Stimulated activated CD4-positive, alpha-beta T cell treated with anti-CD3 and anti-CD28 coated beads, Interleukin-2, amount 100 ng/mL, for 24 hours (primary cell): ENCODE measurements around the gene TTC33.
"Not testable (repeated sequence)": the region's sequence is repeated elsewhere in the genome, so short reads cannot be mapped to it uniquely, and the experiment has no call there.

ENCODE experiments used
- DNase-seq, 2 donors: peaks; one replicate each; pipeline ENCODE4 v3.0.0-alpha.2; 2020

Gene TTC33

DNA sequence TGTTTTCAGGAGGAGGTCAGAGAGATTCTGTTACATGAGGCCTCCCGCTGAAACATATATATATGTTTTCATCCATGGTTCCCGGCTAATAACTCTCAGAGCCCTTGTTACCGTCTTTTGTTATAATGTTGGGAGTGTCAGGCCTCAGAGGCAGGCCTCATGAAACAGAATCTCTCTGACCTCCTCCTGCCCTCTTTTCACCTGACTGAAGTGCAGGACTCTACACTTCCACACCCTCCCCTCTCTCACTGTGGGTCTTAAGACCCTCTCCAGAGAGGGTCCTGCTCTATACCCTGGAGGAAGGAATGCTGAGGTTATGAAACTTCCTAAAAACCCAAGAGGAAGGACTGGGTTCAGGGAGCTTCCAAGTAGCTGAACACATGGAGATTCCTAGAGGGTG is 104.6 kb downstream of the TTC33 start:
- DNase-seq, result no peak

- no peak for DNase-seq
These were observed 106.2 kb downstream of the TTC33 start for GRCh38 chr5:40649463-40650030.

DNA sequence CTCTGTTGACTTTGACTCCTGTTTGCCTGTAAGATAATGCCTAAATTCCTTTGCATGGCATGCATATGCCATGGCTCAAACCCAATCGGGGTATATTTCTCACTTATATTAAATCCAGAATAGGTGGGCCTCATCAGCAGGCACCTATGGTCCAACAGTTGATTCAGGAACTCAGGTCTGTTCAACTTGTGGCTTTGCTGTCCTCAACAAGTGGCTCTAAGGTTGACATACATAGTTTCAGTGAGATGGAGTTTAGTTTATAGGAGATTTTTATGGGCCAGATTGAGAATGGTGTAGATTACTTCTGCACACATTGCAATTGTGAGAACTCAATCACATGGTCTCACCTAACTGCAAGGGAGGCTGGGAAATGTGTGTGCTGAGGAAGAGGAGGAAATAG is 107.6 kb downstream of the TTC33 start:
- DNase-seq, result no peak

- no peak for DNase-seq
These were observed 109.5 kb downstream of the TTC33 start for GRCh38 chr5:40646266-40646665.

- not testable (repeated sequence) for DNase-seq
These were observed 116.2 kb downstream of the TTC33 start for GRCh38 chr5:40639531-40639930.

DNA sequence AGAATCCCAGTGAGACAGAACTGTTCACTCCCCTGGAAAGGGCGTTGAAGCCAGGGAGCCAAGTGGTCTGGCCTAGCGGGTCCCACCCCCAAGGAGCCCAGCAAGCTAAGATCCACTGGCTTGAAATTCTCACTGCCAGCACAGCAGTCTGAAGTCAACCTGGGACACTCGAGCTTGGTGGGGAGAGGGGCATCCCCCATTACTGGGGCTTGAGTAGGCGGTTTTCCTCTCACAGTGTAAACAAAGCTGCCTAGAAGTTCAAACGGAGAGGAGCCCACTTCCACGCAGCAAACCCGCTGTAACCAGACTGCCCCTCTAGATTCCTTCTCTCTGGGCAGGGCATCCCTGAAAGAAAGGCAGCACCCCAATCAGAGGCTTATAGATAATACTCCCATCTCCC is 121.2 kb downstream of the TTC33 start:
- no peak for DNase-seq

GRCh38 chr5:40634154-40634553 is 121.6 kb downstream of the TTC33 start:
- no peak for DNase-seq

DNA sequence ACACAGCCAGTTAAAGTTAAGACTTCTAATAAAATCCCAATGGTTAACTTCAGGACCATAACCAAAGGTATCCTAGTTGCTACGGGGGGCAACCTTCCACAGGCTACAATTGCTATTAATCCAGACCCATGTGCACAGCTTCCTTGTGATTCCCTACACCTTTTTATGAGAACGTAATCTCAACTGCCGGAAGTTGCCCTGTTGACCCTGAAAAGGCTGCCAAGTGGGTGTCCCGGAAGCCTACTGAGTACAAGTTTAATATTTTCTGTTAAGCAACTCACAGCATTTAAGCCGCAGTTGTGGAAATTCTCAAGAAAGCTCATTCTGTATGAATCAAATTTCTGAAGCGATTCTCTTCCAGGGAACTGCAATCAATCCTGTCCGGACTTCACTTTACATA is 124.5 kb downstream of the TTC33 start:
- no peak for DNase-seq

DNA sequence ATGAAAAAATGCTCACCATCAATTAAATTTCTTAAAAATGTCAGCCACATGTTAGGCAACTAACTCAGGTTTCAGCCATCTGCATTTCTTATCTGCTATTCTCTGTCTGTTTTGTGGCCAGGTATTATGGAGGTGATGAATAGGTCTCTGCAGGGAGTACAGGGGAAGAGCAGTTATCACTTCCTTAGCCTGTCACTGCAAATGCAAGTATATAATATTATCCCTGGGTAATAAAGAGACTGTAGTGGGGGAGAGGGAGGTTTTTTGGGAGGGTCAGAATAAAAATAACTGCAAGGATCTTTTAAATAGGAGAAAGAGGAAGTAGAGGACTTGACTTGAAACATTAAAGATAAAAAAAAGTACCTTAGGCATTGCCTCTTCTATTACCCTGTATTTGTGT is 125.6 kb downstream of the TTC33 start:
- DNase-seq, result no peak

GRCh38 chr5:40628407-40628806 is 127.4 kb downstream of the TTC33 start:
- DNase-seq, result no peak

DNA sequence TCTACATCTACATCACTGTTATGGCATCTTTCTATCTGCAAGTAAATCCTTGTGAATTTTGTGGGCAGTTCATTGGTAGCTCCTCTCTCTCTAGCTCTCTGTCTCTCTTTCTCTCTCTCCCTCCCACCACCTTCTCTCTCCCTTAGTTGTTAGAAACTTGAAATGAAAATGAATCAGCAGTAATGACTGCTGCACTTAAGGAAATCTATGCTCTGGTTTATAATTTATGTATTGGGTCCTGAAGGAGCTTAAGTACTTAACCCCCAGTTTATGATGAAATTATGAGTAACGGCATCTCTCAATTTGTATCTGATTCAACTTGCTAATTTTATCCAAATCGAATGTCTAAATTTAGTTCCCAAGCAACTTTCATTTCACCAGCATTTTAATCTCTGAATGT is 128.1 kb downstream of the TTC33 start:
- no peak for DNase-seq

DNA sequence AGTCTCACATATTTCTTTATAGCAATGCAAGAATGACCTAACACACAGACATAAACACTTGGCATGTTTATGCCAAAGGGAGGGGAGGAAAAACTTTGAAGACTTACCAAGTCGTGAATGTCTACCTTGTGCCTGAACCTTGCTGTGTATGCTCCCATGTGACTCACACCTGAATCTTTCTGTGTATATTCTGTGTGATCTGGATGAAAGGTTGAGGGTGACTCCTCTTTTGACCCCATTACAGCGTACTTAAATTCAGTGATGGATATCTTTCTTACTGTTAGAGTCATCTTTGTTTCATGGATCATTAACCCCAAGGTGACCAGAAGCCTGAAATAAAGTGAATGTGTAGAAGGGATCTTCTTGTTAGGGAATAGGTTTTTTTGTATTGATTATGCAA is 129.0 kb downstream of the TTC33 start:
- DNase-seq, result no peak

- DNase-seq, result no peak
These were observed 132.0 kb downstream of the TTC33 start for GRCh38 chr5:40623480-40624420.

- no peak for DNase-seq
These were observed 133.1 kb downstream of the TTC33 start for GRCh38 chr5:40622463-40623252.

- no peak for DNase-seq
These were observed 136.3 kb downstream of the TTC33 start for GRCh38 chr5:40619421-40619820.

DNA sequence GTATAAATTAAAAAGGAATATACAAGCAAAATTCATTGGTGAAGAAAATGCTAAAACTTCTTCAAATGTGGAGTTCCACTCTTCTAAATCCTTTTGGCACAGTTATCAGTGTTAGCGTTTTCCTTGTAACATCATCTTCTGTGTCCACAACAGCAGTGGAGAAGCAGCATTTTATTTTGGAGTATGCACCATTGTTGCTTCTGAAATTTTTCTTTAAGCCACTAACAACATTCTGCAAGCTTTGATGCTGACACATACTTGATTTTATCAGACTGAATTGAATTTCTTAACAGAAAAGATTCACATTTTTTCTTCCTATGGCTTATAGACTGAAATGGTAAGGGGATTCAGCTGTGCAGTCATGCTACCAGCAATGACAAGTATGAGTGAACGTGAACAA is 136.8 kb downstream of the TTC33 start:
- DNase-seq, result no peak

DNA sequence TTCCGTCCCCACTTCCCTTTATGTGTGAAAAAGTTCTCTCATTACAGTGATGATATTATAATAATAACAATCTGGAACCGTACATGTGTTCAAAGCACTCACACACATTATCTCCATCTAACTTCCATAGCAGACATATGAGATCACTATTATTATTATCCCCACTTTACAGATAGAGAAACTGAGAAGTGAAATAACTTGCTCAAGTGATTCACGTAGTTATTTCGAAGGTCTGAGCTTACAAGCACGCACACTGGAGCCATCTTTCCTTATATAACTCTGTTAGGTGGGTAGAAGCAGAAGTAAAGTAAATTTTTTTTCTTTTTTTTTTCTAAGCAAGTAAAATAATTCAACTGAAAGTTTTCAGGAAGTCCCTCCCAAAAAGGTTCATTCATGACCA is 139.0 kb downstream of the TTC33 start:
- no peak for DNase-seq

- DNase-seq, result no peak
These were observed 140.1 kb downstream of the TTC33 start for GRCh38 chr5:40615586-40616170.

DNA sequence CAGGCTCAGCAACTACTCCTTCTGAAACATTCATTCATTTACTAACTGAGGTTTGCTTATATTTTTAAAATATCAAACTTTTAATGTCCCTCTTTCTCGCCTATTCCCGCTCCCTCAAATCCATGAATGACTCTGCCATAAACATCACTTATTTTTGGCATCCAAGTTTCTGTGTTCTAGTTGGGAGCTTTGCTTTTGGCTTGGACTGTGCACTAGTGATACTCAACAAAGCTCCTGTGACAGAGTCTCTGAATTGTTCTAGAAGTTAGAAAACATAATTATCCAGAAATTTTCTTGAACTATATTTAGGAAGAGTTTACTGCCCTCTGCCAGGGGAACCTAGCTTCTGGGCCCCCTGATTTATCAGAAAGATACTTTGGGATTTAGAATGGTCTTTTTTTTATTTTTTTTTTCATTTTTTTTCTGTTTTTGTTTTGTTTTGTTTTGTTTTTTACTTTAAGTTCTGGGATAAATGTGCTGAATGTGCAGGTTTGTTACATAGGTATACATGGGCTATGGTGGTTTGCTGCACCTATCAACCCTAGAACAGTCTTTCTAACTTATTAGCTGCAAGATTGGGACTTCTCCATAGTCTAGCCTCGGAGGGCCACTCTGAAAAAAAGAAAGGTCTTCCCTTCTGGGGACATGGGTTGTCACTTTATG is 140.7 kb downstream of the TTC33 start:
- no peak for DNase-seq

DNA sequence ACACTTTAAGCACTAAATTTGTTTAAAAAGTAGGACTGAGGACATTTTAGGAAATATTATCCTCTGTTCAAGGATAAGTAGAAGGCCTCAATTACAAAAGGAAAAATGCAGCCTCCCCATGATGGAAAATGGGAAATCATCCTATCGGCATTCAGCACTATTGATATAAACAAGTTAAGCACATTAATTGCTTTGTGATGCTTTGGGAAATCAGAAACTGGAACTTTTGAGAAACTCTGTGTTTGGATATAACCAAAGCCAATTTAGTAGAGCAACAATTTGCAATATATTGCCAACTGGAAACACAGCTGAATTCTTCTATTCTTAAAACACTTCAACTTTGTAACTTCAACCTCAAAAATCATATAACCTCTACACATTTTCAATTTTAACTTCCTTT is 141.3 kb downstream of the TTC33 start:
- no peak for DNase-seq

GRCh38 chr5:40607202-40607601 is 148.6 kb downstream of the TTC33 start:
- DNase-seq, result no peak

DNA sequence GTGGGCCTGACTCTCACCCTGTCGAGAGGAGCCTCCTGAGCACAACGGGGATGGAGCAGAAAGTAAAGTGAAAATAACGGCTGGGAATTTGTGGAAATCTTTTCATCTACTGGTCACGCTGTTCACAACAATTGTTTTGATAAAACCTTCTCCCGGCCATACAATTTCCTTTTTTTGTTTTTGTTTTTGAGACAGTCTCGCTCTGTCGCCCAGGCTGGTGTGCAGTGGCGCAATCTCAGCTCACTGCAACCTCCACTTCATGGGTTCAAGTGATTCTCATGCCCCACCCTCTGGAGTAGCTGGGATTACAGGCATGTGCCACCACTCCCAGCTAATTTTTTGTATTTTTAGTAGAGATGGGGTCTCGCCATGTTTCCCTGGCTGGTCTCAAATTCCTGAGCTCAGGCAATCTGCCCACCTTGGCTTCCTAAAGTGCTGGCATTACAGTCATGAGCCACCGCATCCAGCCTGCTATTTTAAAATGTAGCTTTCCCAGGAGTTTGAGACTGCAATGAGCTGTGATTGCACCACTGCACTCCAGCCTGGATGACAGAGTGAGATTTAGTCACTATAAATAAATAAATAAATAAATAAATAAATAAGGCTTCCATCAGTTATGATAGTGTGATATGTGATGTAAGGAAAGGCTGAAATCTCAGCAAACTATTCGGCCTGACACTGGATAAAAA is 149.5 kb downstream of the TTC33 start:
- DNase-seq, result no peak
